ENCODE measurements around the gene DDAH1. TPM values are rescaled to one million over a fixed set of nuclear protein-coding genes. Genes with fewer than 3 reads are reported as not detected.

Gene DDAH1
- total and polyA plus RNA-seq, 2 experiments from 2014 or later, result 29.4 to 41.7 TPM

- TF ChIP-seq JUNB (IDR thresholded peaks at IDR 0.05; ENCODE audit: unreplicated experiment) (no peak), ZNF331 (CRISPR knock-in tag; IDR thresholded peaks at IDR 0.05; ENCODE audit: low read depth) (no peak), ZNF114 (CRISPR knock-in tag; IDR thresholded peaks at IDR 0.05) (no peak), NANOG (IDR thresholded peaks at IDR 0.05; ENCODE audit: borderline replicate concordance) (no peak), POLR2AphosphoS5 (IDR thresholded peaks at IDR 0.05; ENCODE audit: low read depth) (no peak), EZH2phosphoT487 (IDR thresholded peaks at IDR 0.05; ENCODE audit: unreplicated experiment) (no peak), STAT1 (IDR thresholded peaks at IDR 0.05; ENCODE audit: unreplicated experiment) (no peak), ETS1 (IDR thresholded peaks at IDR 0.05) (no peak)
Measured at GRCh38 chr1:85283475-85284199, 181.3 kb downstream of the DDAH1 start (continued).

GRCh38 chr1:85282424-85282823 lies 182.5 kb downstream of the DDAH1 start:
- TF ChIP-seq CTCF (conservative IDR thresholded peaks at IDR 0.05; ENCODE audit: low read depth in 2 of 2), result peak; percentile 53 to 68
- TF ChIP-seq JUNB (IDR thresholded peaks at IDR 0.05; ENCODE audit: unreplicated experiment), result no peak
- 0 out of 2 replicates have a peak, but pooled peaks have one; percentile 35 for TF ChIP-seq ZNF462 (CRISPR knock-in tag; IDR thresholded peaks at IDR 0.05)
- TF ChIP-seq REST (IDR thresholded peaks at IDR 0.05; ENCODE audit: unreplicated experiment), result no peak
- no peaks in the 10 kb centered on the region for H3F3A ChIP-seq (replicated peaks; ENCODE audit: low read depth)
- H4K20me1 ChIP-seq (replicated peaks; ENCODE audit: insufficient read depth), result no peaks in the 10 kb centered on the region
- H3K79me2 ChIP-seq (replicated peaks; ENCODE audit: insufficient read depth), result no peaks in the 10 kb centered on the region
- no peaks in the 10 kb centered on the region for H3K27me3 ChIP-seq (ENCODE audit: insufficient read depth)
- H3K4me3 Mint-ChIP-seq, result no peak overlapping the region
- H3K9me2 ChIP-seq (ENCODE audit: insufficient read depth), result 0 out of 2 replicates have a peak, but pooled peaks cover 5% of the 10 kb centered on the region
- ATAC-seq, result peak; percentile 99
- H3K4me3 ChIP-seq, result no peak overlapping the region
- no peak overlapping the region for H3K4me2 ChIP-seq
- H3K36me3 Mint-ChIP-seq (ENCODE audit: low read depth), result no peaks in the 10 kb centered on the region; the same call in 2 of the 3 replicates
- peaks cover 11% of the 10 kb centered on the region for H3K27me3 Mint-ChIP-seq (ENCODE audit: insufficient read depth, low read depth, poor library complexity)
- peak overlapping the region; percentile 22; the same call in 1 of the 2 replicates for H3K27ac Mint-ChIP-seq
- peaks cover 11% of the 10 kb centered on the region for H3K9me3 Mint-ChIP-seq
- DNase-seq (ENCODE audit: low spot score), result peak; percentile 89
- H3K4me1 ChIP-seq (ENCODE audit: insufficient read depth), result peaks cover 13% of the 10 kb centered on the region; the same call in 1 of the 2 replicates
- no peak overlapping the region for H3K27ac ChIP-seq (ENCODE audit: low read depth)
- H3K36me3 ChIP-seq (ENCODE audit: insufficient read depth), result no peaks in the 10 kb centered on the region
- H3K4me1 Mint-ChIP-seq, result peaks cover 35% of the 10 kb centered on the region
- H2AFZ ChIP-seq, result no peak overlapping the region

All from GM23338 (cell line).